ENCODE results near the gene WNT6.

WNT6 gene

DNA sequence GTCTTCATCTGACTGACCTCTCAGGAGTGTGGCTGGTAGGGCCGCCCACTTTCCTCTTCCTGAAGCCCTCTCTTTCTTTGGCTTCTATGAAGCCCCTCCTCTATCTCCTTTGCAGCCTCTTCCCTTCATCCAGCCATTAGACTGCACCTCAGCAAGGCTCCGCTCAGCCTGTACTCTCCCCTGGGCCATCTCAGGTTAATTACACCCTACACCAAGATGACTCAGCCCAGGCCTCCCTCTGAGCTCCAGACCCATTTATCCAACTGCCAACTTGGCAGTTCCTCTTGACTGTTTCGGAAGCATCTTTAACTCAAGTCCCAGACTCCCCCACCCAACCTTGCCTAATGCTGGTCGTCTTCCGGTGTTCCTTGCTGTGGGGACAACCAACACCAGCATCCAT is 5.8 kb upstream of the WNT6 start:
- no peak for DNase-seq (ENCODE audit: extremely low read depth, low read depth)

DNA sequence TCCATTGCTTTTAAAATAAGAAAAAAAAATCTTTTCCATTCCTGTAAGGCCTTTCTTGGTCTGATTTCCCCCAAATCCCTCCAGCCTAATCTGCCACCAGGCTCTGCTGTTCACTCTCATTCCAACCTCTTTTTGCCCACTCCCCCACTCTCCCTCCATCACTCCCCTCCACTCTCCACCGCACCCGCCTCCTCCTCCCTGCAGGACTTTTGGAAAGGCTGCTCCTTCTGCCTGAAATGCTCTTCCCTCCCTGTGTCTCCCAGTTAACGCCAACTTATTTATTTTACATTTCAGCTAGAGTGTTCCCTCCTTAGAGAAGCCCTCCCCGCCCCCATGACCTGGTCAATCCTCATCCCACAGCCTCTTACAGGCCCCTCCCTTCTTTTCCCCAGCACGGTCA is 4.7 kb upstream of the WNT6 start:
- no peak for DNase-seq (ENCODE audit: extremely low read depth, low read depth)
- TF ChIP-seq, protein P1, sequence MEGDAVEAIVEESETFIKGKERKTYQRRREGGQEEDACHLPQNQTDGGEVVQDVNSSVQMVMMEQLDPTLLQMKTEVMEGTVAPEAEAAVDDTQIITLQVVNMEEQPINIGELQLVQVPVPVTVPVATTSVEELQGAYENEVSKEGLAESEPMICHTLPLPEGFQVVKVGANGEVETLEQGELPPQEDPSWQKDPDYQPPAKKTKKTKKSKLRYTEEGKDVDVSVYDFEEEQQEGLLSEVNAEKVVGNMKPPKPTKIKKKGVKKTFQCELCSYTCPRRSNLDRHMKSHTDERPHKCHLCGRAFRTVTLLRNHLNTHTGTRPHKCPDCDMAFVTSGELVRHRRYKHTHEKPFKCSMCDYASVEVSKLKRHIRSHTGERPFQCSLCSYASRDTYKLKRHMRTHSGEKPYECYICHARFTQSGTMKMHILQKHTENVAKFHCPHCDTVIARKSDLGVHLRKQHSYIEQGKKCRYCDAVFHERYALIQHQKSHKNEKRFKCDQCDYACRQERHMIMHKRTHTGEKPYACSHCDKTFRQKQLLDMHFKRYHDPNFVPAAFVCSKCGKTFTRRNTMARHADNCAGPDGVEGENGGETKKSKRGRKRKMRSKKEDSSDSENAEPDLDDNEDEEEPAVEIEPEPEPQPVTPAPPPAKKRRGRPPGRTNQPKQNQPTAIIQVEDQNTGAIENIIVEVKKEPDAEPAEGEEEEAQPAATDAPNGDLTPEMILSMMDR (IDR thresholded peaks at IDR 0.05; ENCODE audit: low read depth, low read length): no peak

More for the DNA sequence above, 5.8 kb upstream of the WNT6 start:
- TF ChIP-seq, protein P1 (IDR thresholded peaks at IDR 0.05; ENCODE audit: low read depth, low read length): no peak

DNA sequence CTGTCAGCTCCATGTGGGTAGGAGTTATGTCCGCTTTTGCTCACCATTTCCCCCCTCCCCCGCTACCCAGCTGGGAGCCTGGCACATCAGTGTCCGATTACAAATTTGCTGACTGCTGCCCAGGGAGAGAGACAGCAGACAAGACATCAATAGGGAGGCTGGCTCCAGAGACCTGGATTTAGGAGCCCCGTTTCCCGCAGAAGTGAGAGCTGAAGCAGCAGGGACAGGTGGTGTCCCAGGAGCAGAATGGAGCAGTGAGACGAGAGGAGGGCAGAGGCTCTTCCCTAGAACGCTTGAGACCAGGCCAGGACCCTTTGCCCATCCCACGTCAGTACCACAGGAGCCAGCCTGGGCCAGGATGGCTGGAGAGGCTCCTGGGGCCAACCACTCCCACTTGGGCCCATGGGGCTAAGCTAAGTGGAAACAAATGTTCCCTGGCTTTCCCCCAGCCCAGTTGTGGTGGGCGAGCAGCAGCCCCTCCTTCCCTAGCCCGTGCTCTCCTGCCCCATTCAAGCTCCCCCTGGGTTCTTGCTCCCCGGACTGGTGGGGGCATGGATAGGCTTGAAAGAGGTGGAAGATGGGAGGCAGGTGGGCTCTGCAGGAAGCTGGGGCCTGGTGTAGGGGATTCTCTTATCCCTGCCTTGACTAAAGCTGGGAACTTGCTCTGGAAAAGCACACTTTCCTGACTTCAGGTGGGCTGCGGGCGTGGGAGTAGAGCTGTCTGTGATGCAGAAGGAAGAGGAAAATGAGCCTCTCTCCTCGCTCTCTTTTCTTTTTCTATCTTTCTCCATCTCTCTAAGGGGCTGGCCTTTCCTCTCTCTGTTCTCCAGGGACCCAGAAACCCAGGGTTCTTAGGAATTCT is 4.1 kb upstream of the WNT6 start:
- DNase-seq (ENCODE audit: extremely low read depth, low read depth): no peak
- TF ChIP-seq, protein P1 (IDR thresholded peaks at IDR 0.05; ENCODE audit: low read depth, low read length): no peak

DNA sequence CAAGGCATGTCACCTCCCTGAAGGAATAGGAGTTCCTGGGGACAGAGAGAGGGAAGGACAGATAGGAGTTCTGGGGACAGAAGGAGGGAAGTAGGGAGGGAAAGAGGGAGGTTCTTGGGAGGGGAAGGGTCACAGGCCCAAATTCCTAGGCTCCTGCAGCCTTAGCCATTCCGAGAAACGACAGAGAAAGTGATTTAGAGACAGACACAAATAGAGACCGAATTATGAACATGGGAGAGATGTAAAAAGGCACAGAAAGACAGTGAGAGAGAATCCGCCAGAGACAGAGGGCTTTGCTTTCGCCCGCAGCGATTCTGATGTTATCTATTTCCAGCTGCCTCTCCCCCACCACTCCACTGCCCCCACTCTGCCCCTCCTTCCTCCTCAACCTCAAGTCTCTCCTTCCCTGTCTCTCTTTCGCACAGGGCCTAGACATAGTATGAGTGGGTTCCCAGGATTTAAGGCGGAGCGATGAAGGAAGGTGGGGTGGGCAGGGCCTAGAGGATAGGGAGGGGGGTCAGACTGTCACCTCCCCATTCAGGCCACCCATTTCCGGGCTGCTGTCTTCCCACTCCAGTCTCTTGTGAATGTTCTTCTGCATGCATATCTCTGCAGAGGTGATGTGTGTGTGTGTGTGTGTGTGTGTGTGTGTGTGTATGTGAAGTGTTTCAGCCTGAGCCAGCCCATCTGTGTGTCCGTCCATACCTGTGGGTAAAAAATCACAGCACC is 3.3 kb upstream of the WNT6 start:
- TF ChIP-seq, protein P1 (IDR thresholded peaks at IDR 0.05; ENCODE audit: low read depth, low read length): no peak
- no peak for DNase-seq (ENCODE audit: extremely low read depth, low read depth)

DNA sequence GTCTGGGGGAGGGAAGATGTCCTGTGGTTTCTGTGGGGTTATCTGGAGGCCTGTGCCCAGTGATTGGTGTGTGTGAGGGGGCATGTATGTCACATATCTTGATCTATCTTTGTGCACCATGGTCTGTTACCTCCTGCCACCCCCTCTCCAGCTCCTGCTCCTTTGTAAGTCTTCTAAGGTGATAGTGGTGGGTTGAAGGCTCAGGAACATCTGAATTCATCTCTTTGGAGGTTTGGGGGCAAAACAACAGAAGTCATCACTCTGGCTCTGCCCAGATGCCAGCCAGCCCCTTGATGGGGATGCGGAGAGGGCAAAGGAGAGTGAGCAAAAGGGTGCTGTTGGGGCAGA is 2.7 kb upstream of the WNT6 start:
- TF ChIP-seq, protein P1 (IDR thresholded peaks at IDR 0.05; ENCODE audit: low read depth, low read length): no peak
- no peak for DNase-seq (ENCODE audit: extremely low read depth, low read depth)

DNA sequence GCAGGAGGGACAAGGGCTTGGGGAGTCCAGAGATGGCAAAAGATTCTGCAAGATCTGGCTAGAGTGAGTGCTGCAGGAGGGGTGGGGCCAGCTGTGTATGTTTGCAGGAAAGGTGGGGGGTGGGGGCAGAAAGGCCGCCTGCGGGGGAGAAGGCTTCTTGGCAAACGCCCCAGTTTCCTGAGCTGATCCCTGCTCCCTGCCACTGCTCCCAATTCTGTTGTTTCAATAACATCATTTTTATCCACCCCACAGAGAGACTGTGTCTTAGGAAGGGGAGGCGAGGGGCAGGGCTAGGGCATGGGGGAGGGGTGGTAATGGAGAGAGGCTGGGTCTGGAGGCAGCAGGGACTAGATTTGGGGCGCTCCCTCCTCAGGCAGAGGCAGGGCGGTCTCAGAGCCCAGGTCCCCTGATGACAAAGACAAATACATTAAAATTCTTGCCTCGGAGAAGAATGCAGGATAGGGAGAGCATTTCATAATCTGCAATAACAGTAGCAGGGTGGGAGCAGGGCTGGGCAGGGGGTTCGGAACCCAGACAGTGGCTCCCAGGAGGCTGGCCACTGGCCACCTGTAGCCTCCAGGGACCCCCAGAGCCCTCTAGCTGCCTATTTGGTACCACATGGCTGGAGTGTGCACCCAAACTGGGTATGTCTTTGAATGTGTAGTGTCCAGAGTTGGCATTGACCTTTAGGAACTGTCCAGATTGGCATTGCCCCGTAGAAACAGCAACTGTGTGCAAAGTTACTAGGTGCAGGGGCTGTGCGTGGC is 2.1 kb upstream of the WNT6 start:
- DNase-seq (ENCODE audit: extremely low read depth, low read depth): no peak
- TF ChIP-seq, protein P1 (IDR thresholded peaks at IDR 0.05; ENCODE audit: low read depth, low read length): no peak

DNA sequence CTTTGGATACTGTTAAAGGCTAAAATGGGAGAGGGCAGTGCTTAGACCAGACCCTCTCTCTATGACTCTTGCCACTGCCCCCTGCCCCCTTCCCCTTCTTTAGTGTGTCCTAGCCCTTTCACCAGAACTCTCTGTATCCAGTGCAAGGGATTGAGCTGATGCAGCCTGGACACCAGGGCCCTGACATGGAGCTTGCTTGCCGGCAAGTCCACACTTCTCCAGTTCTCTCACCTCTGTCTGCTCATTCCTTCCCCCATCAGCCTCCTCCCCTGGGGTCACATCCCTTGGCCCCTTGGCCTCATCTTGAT is 1.5 kb upstream of the WNT6 start:
- no peak for DNase-seq (ENCODE audit: extremely low read depth, low read depth)
- TF ChIP-seq, protein P1 (IDR thresholded peaks at IDR 0.05; ENCODE audit: low read depth, low read length): no peak

Data from AG09319 (cell line).